Measurements from ENCODE around the gene HSPA8. TPM values are rescaled to one million over a fixed set of nuclear protein-coding genes. Genes with fewer than 3 reads are reported as not detected.

HSPA8 gene
- total and polyA plus RNA-seq, 7 donors: 1,127 to 3,112 (median 1,617) TPM

DNA sequence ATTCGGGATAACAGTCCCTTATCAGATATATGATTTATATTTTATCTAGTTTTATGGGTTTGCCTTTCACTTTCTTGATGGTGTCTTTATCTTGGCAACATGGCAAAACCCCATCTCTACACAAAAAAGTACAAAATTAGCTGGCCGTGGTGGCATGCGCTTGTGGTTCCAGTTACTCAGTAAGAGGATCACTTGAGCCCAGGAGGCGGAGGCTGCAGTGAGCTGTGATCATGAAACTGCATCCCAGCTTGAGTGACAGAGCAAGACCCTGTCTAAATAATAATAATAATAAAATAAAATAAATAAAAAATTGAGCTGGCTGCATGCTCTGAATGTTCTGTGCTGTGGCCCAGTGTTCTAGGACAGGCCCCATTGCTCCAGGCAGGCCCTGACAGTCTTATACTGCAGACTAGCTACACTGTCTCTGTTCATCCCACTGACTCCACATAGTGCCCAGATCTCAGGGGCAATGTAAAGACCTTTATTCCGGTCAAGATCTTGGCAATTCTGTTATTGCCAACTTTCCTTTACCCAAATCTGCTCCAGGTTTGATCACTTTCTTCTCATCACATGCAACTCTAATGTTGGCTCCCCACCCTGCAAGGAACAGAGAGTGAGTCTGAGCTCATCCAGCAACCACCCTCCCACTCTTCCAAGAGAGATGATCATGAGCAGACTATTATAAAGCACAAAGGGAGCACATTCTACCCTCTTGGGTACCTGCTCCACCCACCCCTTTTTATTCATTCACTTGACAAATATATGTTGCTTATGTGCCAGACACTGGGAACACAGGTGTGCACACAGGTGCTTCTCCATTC is 8.8 kb downstream of the HSPA8 start:
- no peak for DNase-seq
- TF ChIP-seq, protein P1, sequence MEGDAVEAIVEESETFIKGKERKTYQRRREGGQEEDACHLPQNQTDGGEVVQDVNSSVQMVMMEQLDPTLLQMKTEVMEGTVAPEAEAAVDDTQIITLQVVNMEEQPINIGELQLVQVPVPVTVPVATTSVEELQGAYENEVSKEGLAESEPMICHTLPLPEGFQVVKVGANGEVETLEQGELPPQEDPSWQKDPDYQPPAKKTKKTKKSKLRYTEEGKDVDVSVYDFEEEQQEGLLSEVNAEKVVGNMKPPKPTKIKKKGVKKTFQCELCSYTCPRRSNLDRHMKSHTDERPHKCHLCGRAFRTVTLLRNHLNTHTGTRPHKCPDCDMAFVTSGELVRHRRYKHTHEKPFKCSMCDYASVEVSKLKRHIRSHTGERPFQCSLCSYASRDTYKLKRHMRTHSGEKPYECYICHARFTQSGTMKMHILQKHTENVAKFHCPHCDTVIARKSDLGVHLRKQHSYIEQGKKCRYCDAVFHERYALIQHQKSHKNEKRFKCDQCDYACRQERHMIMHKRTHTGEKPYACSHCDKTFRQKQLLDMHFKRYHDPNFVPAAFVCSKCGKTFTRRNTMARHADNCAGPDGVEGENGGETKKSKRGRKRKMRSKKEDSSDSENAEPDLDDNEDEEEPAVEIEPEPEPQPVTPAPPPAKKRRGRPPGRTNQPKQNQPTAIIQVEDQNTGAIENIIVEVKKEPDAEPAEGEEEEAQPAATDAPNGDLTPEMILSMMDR (IDR thresholded peaks at IDR 0.05): no peak
- no peak overlapping the region for H3K4me3 ChIP-seq
- H3K4me1 ChIP-seq: peaks cover 25% of the 10 kb centered on the region
- ATAC-seq: peak in 2 of 4 donors; percentile 27 to 31
- no peak overlapping the region for H3K27ac ChIP-seq
- H3K27me3 ChIP-seq (ENCODE audit: insufficient read depth in 3 of 3, low read length in 2 of 3): no peaks in the 10 kb centered on the region
- H3K36me3 ChIP-seq (ENCODE audit: insufficient read depth in 1 of 2, low read depth in 1 of 2): peaks cover 20 to 55% of the 10 kb centered on the region in 2 donors
- intact Hi-C loops (cut with DNase I): loop anchor here in 1 of 2 donors (5.0 to 10.0 kb wide), 2 partner anchors 196 to 398 kb away; partner anchors contain the start of gene UBASH3B
- no peaks in the 10 kb centered on the region for H3K9me3 ChIP-seq
- 87 to 91% (median 88%) methylated on average over 5 of the region's 5 CpGs for WGBS, 3 donors

DNA sequence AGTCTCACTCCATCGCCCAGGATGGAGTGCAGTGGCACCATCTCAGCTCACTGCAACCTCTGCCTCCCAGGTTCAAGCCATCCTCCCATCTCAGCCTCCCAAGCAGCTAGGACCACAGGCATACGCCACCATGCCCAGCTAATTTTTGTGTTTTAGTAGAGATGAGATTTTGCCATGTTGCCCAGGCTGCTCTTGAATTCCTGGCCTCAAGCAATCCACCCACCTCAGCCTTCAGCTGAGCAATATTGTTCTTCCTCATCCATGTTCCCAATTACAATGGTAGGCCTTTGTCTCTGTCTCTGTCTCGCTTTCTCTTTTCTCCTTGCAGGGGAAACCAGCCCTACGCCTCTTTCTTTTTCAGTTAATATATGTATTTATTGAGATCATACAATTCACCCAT is 10.3 kb downstream of the HSPA8 start:
- H3K36me3 ChIP-seq (ENCODE audit: insufficient read depth in 1 of 2, low read depth in 1 of 2): peaks cover 9 to 40% of the 10 kb centered on the region in 2 donors
- intact Hi-C loops (cut with DNase I): loop anchor here in 1 of 2 donors (5.0 to 10.0 kb wide), 2 partner anchors 194 to 397 kb away; partner anchors contain the start of gene UBASH3B
- H3K27me3 ChIP-seq (ENCODE audit: insufficient read depth in 3 of 3, low read length in 2 of 3): no peaks in the 10 kb centered on the region
- H3K27ac ChIP-seq: no peak overlapping the region
- TF ChIP-seq, protein P1 (IDR thresholded peaks at IDR 0.05): no peak
- WGBS, 3 donors: 95 to 100% (median 97%) methylated on average over 4 of the region's 4 CpGs
- ATAC-seq: peak in 1 of 4 donors; percentile 5
- DNase-seq: no peak
- H3K4me3 ChIP-seq: no peak overlapping the region
- H3K9me3 ChIP-seq: no peaks in the 10 kb centered on the region
- H3K4me1 ChIP-seq: peaks cover 10% of the 10 kb centered on the region

DNA sequence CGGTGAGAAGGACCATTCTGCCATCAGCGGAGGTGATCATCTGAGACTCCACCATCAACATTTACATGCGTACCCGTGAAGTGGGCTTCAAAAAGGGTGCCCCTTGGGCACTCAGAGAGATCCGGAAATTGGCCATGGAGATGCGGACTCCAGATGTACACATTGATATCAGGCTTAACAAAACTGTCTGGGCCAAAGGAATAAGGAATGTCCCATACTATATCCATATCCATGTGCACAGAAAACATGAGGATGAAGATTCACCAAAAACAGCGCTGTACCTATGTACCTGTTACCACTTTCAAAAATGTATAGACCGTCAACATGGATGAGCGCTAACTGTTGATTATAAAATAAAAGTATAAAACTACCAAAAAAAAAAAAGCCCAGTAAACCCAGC is 10.8 kb downstream of the HSPA8 start:
- no peak overlapping the region for H3K4me3 ChIP-seq
- DNase-seq (no peak), ATAC-seq (peak in 1 of 4 donors; percentile 2)
- H3K36me3 ChIP-seq (ENCODE audit: insufficient read depth in 1 of 2, low read depth in 1 of 2): peaks cover 7 to 36% of the 10 kb centered on the region in 2 donors
- H3K27me3 ChIP-seq (ENCODE audit: insufficient read depth in 3 of 3, low read length in 2 of 3): no peaks in the 10 kb centered on the region
- intact Hi-C loops (cut with DNase I): loop anchor here in 1 of 2 donors (5.0 to 10.0 kb wide), 2 partner anchors 194 to 396 kb away; partner anchors contain the start of gene UBASH3B
- peaks cover 5% of the 10 kb centered on the region for H3K4me1 ChIP-seq
- WGBS, 3 donors: 95 to 96% (median 95%) methylated on average over 9 of the region's 9 CpGs
- no peak overlapping the region for H3K27ac ChIP-seq
- TF ChIP-seq, protein P1 (IDR thresholded peaks at IDR 0.05): no peak
- no peaks in the 10 kb centered on the region for H3K9me3 ChIP-seq

DNA sequence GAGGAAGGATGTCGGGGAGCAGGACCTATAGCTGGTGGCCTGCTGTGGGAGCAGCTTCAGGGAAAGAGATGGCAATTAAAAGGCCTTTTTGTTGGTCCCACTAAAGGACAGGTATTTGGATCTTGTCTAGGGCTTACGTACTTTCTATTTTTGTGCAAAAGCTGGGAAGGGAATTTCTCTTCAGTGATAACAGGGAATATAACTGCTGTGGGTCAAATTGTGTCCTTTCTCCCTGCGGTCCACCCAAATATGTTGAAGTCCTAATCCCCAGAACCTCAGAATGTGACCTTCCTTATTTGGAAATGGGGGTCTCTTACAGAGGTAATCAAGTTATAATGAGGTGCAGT is 14.0 kb downstream of the HSPA8 start:
- Histone ChIP-seq H3K36me3 (ENCODE audit: insufficient read depth in 1 of 2, low read depth in 1 of 2) (peaks cover 0 to 6% of the 10 kb centered on the region in 2 donors), H3K4me3 (no peak overlapping the region), H3K4me1 (no peaks in the 10 kb centered on the region), H3K27me3 (ENCODE audit: insufficient read depth in 3 of 3, low read length in 2 of 3) (no peaks in the 10 kb centered on the region), H3K9me3 (no peaks in the 10 kb centered on the region), H3K27ac (no peak overlapping the region)
- ATAC-seq: no peak
- TF ChIP-seq, protein P1 (IDR thresholded peaks at IDR 0.05): no peak
- intact Hi-C loops (cut with DNase I): no loop called here
- no peak for DNase-seq
- 80 to 86% (median 82%) methylated on average over 3 of the region's 3 CpGs for WGBS, 3 donors

All from psoas muscle (tissue), 8 donors.